GM19324 (cell line): ENCODE data around the gene AGXT.

Source experiments
- ATAC-seq: cut with Tn5 transposase; IDR thresholded peaks from one replicate; pipeline ENCODE4 v1.9.1; 2021; ENCODE audit warnings: mild to moderate bottlenecking, moderate library complexity; ENCODE audit not compliant: unreplicated experiment, low FRiP score

Gene AGXT

DNA sequence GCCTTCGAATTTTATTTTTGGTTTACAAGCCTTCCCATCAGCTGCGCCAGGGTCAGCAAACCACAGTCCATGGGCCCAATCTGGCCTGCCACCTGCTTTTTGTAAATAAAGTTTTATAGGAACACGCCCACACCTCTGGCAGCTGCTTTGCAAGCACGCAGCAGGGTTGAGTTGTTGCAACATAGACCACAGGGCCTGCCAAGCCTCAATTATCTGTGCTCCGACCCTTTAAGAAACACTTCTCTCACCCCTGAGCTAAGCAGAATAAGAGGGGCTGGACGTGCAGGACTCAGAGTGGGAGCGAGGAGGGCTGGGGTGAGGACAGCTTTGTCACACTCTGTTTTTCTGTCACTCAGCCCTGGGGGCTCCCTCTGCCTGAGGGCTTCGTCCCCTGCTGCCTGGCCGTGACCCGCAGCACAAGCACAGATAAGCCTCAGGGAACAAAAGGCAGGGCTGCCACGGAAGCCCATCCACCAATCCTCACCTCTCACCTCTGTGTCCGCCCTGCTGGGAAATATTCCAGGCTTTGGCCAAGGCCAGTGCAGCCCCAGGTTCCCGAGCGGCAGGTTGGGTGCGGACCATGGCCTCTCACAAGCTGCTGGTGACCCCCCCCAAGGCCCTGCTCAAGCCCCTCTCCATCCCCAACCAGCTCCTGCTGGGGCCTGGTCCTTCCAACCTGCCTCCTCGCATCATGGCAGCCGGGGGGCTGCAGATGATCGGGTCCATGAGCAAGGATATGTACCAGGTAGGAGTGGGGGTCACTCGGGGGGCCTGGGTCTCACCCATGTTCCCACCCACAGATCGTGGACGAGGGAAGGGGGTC, at the start of gene AGXT:
Gene AGXT (plus strand): TSS at position 539 of the 823 bp plus-strand sequence. CDS start 42 bp downstream, at position 581.
- no peak for ATAC-seq

DNA sequence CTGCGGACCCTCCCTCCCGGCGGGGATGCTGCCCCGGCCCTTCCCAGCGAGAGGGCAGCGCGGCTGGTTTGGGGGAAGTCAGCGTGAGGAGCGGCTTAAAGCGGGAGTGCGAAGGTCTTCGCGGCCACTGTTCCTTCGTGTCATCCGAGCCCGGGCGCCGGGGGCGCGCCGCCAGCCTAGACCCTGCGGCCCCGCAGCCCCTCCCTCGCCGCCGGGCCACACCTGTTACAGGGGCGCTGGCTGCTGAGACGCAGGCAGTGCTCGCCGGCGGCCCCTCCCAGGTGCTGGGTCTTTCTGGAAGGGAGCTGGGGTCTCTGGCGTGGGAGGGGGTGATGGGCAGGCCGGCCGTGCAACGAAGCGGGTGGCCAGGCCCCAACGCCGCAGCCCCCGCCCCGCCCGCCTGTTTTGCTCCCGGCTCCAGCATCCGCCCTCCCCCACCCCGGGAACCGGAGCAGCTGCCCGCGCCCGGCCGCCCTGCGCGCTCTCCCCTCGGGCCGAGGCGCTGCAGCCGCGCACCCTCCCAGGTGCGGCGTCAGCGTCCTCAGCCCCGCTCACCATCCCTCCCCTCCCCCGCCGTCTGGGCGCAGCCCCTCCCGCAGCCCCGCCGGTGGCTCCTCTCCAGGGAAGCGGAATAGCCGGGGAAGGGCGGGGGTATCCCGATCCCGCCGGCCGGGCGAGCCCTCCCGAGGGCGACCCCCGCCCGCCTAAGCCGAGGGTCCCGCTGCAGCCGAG, 49.3 kb upstream of the AGXT start:
- ATAC-seq = no peak

DNA sequence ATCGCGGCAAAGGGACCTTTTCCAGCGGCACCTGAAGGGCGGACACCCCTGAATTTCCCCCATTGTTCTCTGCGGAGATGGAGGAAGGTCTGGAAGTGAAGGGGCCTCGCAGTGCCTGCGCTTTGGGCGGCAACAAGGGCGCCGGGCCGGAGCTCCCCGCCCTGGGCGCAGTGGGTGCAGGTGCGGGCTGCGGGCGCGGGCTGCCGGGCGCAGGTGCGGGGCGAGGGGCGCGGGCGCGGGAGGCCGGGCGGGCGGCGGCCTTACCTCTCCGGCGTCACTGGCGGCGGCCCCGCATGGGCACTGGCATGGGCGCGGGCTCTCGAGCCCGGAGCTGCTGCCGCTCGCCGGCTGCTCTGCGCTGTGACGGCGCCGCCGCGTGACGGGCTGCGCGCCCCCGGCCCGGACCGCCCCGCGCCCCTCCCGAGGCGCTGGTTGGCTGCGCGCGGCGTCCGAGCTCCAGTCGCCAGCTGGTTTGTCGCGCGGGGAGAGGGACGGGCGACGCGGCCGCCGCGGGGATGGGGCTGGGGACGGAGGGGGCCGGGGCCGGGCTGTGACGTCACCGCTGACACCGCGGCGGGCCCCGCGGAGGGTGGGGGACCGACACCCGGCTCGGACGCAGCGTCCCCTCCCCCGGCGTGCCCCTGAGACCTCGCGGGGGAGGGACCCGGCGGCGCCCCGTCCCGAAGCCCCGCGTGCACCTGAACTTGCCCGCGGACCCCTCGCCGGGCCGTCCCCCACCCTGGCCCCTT, 48.6 kb upstream of the AGXT start, which contains the start of gene KIF1A:
Gene KIF1A (minus strand): TSS at position 362 of the 749 bp plus-strand sequence. CDS start 22,467 bp downstream, outside the sequence.
- ATAC-seq = no peak

DNA sequence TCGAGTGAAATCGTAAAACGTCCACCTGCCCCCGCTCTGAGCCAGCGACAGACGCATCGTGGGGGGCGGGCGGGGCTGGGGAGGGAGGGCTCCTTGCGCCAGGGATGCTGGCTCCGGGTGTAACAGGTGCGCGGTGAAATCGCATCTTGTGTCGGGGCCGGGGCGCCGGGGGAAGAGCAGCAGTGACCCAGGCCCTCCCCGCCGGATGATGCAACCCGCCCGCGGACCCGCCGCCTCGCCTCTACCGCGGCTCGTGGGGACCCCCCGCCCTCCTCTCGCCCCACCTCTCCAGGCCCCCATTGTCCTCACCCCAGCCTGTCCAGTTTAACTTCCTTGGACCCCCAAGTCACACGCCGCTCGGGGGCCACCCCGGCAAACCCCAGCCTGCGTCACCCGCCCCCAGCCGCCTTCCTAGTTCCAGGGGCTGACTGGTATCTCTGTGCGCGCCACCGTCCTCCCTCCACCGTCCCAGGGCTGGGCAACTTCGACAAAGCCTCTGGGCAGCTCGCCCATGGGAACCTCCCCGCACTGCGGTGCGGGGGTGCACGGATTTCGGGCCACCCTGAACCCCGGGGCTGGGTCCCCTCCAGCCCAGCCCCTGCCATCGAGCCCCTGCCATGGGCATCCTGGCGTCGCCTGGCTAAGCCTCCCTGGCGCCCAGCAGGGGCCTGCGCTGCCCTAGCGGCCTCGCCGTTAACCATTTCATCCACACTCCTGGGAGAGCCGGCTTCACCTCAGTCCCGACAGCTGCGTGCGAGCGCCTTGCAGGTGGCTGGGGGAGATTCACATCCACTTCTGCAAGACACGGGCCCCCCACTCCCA, 47.8 kb upstream of the AGXT start:
- no peak for ATAC-seq

DNA sequence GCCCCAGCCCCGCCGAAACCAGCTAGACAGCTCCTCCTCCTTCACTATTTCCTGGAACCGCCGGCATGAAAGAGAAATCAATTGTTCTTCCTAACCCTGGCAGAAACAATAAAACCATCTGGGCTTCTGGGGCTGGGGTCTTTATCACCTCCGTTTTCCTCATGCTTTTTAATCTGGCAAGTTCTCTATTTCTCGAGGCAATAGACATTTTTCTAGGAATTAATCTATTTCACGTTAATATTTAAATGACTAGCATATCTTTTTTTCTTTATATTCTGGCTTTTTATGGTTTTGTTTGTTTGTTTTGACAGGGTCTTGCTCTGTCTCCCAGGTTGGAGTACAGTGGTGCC, 47.2 kb upstream of the AGXT start:
- ATAC-seq = no peak

DNA sequence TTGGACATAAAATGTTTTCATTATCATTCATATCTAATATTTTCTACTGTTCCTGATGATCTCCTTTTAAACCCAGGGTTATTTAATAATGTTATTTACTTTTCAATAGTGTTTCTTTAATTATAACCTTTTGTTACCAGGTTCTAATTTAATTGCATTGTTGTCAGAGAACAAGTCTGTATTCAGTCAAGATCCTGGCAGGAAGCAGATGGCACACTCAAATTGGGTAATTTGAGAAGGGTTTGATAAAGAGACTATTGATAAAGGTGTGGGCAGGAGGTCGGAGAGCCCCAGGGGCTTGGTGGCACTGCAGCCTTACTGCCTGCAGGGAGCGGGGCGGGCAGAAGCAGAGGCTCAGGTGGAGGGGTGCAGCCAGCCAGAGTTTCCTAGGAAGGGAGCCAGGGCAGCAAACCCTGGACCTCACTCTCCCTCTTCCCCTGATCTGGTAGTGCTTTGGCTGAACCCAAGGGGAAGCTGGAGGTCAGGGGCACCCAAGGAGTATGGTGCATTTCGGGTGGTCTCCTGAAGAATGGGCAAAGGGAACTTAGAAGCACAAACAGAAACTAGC, 46.3 kb upstream of the AGXT start:
- no peak for ATAC-seq

DNA sequence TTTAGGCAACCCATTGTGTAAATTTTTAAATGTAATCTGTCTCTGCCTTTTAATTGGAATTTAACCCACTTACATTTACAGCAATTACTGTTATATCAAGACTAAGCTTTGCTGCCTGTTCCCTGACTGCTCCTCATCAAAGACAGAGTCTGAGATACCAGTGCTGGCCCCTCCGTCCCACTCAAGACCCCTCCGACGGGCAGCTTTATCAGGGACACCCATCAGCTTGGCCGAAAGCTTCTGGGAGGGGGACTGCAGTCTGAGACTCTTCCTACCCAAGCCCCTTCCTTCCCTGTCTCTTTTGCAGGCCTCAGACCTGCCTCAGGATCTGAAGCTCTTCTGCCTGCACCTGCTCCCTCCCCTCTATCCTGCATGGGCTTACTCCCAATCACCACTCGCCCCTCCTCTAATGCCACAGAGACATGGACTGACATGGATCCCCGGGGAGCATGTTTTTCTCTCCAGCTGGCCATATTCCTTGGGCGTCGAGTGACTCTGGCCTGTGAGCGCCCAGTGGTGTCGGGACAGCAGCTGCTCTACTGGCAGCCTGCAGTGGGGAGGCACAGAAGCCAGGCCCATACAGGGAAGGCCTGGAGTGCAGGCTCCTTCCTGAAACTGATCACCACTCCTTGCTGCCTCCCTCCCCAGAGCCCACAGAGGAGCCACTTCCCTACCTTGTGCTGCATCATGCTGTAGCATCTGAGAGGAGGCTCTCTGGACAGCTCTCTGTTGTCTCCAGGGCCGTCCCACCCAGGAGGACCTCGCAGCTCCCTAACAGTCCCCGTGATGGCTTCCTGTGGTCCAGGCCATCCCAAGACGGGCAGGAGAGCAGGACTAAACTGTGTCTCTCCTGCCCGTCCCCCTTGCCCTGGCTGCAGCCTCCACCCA, 44.9 kb upstream of the AGXT start:
- no peak for ATAC-seq

DNA sequence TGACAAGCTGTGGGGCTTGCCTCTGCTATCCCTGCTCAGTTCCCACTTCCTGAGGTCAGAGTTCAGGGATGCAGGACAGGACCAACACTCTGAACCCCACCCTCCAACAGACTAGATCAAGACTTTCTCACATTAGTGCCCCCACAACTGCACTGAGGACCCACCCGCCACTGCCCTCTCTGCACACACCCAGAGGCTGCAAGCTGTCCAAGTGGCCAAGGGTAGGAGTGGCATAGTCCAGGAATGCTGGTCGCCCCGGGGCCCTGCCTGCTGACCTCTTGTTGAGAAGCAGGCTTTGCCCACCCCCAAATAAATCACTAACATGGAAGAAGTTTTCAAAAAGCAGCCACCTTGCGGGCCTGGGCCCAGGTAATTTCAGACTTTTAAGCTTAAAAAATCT, 43.1 kb upstream of the AGXT start:
- ATAC-seq = no peak

DNA sequence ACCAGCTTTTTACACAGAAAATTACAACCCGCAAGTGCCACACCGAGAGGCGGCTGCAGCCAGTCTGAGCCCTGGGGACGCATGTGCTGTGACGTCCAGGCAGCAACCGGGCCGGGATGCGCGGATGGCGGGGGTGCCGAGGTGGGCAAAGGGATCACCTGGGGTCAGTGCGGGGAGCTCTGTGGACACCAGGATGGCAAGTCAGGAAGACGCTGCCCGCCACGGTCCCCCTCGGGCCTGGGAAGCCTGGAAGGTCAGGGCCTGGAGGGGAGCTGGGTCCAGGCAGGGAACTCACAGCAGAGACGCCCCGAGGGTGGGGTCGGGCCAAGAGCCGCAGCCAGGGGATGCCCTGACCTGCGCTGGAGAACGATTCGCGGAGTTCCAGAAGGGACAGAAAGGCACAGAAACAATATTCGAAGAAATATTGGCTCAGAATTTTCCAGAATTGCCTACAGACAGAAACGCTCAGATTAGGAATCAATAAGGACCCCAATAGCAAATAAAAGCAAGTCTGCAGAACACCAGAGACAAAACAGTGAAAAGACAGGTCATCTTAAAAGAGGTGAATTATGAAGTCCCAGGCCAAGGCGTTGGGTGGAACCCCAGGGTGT, 36.9 kb upstream of the AGXT start:
- ATAC-seq = no peak

DNA sequence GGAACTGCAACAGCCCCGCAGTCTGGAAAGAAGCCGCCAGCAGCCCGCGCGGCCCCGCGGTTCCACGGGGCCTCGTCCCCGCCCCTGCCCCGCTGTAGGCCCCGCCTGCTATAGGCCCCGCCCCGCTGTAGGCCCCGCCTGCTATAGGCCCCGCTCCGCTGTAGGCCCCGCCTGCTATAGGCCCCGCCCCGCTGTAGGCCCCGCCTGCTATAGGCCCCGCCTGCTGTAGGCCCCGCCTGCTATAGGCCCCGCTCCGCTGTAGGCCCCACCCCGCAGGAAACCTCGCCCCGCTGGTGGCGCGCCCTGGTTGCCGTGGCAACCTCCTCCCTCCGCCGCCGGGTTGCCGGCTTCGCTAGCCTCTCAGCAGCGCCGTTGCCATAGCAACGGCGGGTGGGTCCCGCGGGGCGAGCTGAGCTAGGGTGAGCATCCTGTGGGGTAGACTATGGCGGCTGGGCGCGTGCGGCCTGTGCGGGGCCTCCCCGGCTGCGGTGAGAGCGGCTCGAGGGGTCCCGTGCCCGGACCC, 36.4 kb upstream of the AGXT start:
- peak; percentile 72 for ATAC-seq

DNA sequence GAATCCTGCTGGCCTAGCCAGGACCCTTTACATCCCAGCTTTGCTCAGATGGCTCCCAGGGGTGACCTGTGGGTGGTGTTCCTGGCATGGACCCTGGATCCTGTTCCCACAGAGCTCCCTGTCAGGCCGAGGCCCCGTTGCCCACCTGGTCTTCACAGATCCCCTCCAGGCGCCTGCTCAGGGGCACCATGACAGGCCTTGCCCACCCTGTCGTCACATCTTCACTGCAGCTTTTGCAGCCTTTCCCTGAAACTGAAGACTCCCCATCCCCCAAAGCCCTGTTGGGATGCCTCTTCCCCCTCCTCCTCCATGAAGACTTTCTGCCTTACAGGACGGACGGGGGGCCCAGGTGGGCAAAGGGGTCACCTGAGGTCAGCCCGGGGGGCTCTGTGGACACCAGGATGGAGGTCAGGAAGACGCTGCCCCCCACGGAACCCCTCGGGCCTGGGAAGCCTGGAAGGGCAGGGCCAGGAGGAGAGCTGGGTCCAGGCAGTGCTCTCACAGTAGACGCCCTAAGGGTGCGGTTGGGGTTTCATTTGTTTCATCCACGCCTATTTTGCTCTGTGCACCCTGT, 35.6 kb upstream of the AGXT start:
- no peak for ATAC-seq

DNA sequence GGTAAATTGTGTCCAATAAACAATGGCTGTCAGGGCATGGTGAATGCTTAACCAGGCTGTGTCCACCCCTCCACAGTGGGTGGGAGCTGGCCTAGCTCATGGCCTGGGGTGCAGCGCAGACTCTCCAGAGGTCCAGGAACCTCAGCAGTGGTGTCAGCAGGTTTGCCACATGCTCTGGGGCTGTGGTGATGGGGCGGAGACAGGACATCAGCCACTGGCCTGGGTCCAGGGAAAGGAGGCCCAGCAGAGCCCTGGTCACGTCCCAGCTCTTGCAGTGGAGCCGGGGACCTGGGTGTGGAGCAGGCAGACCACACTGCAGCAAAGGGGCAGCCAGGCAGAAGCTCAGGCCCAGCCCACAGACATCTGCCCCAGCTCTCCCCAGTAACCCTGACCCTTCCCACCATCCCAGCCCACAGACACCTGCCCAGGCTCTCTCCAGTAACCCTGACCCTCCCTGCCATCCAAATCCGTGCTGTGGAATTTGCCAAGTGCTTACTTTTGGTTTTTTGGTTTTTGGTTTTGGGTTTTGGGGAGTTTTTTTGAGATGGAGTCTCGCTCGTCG, 34.8 kb upstream of the AGXT start:
- ATAC-seq = no peak

DNA sequence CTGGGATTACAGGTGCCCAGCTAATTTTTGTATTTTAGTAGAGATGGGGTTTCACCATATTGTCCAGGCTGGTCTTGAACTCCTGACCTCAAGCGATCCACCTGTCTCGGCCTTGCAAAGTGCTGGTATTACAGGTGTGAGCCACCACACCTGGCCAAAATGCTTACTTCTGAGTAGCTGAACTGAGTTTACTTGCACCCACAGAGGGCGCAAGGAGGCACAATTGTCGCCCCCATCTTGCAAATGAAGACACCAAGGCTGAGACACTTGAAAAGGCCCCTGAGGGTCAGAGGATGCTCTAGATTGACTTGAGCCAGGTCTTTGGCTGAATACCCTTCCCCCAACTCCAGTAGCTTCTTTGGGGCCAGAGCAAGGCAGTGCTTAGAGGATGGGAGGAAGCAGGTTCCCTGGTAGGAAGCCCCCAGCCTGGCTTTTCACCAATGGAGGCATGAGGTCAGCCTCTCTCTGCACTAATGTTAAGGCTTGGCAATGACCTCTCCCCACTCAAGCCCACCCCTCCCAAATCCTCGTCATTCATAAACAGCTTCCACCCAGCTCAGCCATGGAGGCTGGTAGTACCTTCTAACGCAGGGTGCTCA, 34.1 kb upstream of the AGXT start:
- ATAC-seq = no peak

DNA sequence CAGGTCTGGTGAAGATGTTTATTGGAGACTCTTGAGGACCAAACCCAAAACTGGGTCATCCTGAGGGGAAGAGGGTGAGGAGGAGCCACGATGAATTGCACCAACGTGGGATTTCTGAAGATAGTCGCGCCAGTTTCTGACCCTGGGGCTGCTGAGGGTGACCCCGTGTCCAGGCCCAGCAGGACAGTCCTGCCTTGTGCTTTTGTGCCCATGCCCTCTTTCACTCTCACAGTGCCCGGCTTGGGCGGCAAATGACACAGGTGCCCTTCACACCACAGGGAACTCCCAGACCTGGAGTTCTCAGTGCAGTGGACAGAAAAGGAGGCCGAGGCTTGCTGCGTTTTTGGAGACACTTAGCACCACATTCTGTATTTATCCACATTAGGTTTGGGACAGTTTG, 33.1 kb upstream of the AGXT start:
- no peak for ATAC-seq

DNA sequence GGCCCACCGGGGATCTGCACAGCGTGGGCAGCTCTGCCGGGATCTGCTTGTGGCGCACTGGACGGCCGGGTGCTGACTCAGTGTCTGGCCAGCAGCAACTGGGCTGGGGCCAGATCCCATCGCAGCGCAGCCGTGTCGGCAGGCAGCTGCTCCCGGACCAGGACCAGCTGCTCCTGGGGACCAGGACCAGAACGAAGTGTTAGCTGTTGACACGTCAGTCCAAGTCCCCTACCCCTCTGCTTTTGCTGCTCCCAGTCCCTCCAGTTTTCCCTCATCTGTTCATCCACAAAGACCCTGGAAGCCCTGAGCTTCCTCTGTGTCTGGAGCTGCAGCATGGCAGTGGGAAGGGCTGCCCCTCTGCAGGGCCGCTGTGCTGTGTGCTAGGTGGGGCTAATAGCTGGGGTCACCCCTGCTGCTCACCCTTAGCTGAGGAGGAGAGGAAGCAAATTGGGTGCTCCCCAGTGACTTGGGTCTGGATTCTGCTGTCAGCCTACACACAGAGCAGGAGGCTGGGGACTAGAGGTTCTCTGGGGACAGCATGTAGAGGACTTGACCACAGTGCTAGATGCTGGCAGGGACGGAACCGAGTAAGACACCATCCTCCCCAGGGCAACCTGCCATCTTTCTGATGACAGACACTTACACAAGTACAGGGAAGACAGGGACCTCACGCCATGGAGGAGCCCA, 31.7 kb upstream of the AGXT start:
- no peak for ATAC-seq

DNA sequence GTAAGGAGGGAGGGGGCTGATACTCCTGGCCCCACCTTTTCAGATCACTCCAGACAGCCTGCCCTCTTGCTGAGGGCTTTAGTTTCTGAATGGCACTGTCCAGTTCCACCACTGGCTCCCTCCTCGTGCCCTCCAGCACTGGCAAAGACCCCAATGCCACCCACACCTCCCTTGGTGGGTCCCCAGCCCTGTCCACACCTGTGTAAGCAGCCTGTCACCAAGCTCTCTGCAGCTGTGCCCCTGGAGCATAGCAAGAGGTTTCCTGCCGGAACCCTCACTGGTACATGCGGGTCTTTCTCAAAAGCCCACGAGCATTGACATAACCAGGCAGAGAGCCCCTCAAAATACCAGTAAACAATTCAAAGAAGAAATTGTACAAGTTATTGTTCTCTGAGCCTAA, 31.0 kb upstream of the AGXT start:
- ATAC-seq = no peak
